K562 treated with DMSO at 1 percent for 24 hours (cell line): Measurements from ENCODE around the gene C22orf15. TPM values are rescaled to one million over a fixed set of nuclear protein-coding genes. Genes with fewer than 3 reads are reported as not detected.

Source experiments
- total RNA-seq: library from RNA; unstranded; fragments of 300-600 nt; gene quantifications from 2 replicates; pipeline ENCODE4 v1.2.3, GENCODE V29; 2022; ENCODE audit warnings: low read depth; ENCODE audit not compliant: insufficient read depth

Gene C22orf15, protein sequence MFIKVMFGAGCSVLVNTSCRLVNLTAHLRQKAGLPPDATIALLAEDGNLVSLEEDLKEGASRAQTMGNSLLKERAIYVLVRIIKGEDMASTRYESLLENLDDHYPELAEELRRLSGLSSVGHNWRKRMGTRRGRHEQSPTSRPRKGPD
- total RNA-seq: 0.17 TPM in 1 of 2 replicates, not detected in the other

GRCh38 chr22:23762842-23763578, at the start of gene C22orf15:
Gene C22orf15 (plus strand): TSS chr22:23762990. CDS start chr22:23763307, 317 bp downstream.

GRCh38 chr22:23750714-23751440, 11.9 kb upstream of the C22orf15 start, which contains the start of gene ZNF70:
Gene ZNF70 (minus strand): TSS chr22:23751112. CDS start chr22:23745140, 5,972 bp downstream.

DNA sequence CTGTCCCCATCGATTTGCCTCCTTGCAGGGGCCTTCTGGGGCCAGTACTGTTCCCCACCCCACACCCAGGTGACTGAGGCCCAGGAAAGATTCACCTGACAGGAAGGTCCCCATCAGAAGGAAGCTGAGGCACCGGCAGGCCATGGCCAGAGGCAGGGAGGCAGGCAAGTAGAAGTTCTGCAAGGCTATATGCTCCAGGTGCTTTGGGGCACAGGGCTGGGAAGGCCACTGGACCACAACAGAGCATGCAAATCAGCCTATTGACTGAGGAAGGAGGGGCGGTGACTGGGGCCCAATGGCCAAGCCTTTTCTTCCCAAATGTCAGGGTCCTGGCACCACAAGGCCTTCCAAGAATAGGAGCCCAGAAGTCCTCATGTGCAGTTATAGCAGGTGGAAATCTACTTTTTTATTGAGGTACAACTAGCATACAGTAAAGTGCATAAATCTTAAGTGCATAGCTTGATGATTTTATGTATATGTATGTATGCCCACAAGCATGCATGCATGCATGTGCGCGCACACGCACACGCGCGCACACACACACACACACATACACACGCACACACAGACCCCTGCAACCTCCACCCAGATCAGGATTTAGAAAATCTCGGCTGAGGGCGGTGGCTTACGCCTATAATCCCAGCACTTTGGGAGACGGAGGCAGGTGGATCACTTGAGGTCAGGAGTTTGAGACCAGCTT, 8.4 kb upstream of the C22orf15 start, which contains the start of gene VPREB3:
Gene VPREB3 (minus strand): TSS at position 206 of the 700 bp plus-strand sequence. CDS start 62 bp downstream, at position 144.

GRCh38 chr22:23767673-23768548, 5.1 kb downstream of the C22orf15 start, which contains the start of gene CHCHD10:
Gene CHCHD10 (minus strand): TSS chr22:23767972. CDS start chr22:23767874, 98 bp downstream.

GRCh38 chr22:23772649-23773473, 10.1 kb downstream of the C22orf15 start, which contains the start of gene MMP11:
Gene MMP11 (plus strand): TSS chr22:23772849. CDS start chr22:23772871, 22 bp downstream.

DNA sequence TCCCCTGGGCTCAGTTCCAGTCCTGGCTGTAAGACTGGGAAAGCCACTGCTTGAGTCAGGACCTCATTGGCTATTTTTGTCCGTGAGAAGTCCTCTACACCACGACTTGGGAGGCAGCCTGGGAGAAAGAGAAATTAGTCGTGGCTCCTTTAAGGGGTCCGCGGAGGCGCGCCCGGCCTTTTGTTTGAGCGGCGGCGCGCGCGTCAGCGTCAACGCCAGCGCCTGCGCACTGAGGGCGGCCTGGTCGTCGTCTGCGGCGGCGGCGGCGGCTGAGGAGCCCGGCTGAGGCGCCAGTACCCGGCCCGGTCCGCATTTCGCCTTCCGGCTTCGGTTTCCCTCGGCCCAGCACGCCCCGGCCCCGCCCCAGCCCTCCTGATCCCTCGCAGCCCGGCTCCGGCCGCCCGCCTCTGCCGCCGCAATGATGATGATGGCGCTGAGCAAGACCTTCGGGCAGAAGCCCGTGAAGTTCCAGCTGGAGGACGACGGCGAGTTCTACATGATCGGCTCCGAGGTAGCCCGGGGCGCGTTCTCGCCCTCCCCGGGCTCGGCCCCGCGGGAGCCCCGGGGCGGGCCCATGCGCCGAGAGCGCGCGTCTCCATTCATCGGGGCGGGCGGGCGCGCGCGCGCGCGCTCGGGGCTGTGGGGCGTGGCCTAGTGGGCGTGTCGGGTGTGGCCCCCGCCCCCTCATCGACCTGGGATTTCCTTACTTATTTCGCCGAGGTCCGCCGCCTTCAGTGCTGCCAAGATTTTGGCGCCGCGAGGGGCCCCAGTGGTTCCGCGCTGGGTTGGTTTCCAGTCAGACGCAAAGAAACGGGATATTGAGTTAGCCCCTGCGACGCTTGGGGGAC, 24.2 kb downstream of the C22orf15 start, which contains the start of gene SMARCB1:
Gene SMARCB1 (plus strand): TSS at position 215 of the 848 bp plus-strand sequence. CDS start 204 bp downstream, at position 419.

Other genes with a start within 250 kb of the C22orf15 start
- not detected in 2 replicates for gene IGLL1, start 182.7 kb upstream of the C22orf15 start, total RNA-seq
- gene DRICH1, start 130.7 kb upstream of the C22orf15 start, total RNA-seq: not detected in 2 replicates
- gene RGL4, start 72.0 kb upstream of the C22orf15 start, total RNA-seq: not detected in 2 replicates
- gene ZNF70, start 11.9 kb upstream of the C22orf15 start, total RNA-seq: 1.1 and 1.4 TPM in 2 replicates
- 1.4 TPM in 1 of 2 replicates, not detected in the other for gene VPREB3, start 8.6 kb upstream of the C22orf15 start, total RNA-seq
- gene CHCHD10, start 5.0 kb downstream of the C22orf15 start, total RNA-seq: 144 and 162 TPM in 2 replicates
- gene MMP11, start 9.9 kb downstream of the C22orf15 start, total RNA-seq: 1.7 and 2.3 TPM in 2 replicates
- gene SMARCB1, start 24.0 kb downstream of the C22orf15 start, total RNA-seq: 123 and 143 TPM in 2 replicates
- gene DERL3, start 76.0 kb downstream of the C22orf15 start, total RNA-seq: 1.4 and 2.5 TPM in 2 replicates
- 4.4 and 7.2 TPM in 2 replicates for gene SLC2A11, start 94.9 kb downstream of the C22orf15 start, total RNA-seq
- 258 and 290 TPM in 2 replicates for gene MIF, start 131.4 kb downstream of the C22orf15 start, total RNA-seq
- gene GSTT2B, start 198.2 kb downstream of the C22orf15 start, total RNA-seq: not detected in 2 replicates
- gene DDTL, start 203.9 kb downstream of the C22orf15 start, total RNA-seq: 0.65 and 1.3 TPM in 2 replicates
- 82.3 and 114 TPM in 2 replicates for gene DDT, start 211.5 kb downstream of the C22orf15 start, total RNA-seq
- gene GSTT2, start 217.1 kb downstream of the C22orf15 start, total RNA-seq: not detected in 2 replicates
- gene GSTT4, start 242.5 kb downstream of the C22orf15 start, total RNA-seq: not detected in 2 replicates
- 55.3 and 57.4 TPM in 2 replicates for gene CABIN1, start 248.3 kb downstream of the C22orf15 start, total RNA-seq